Smooth muscle cell (in vitro differentiated cells): ENCODE measurements around the gene NUSAP1. TPM values are rescaled to one million over a fixed set of nuclear protein-coding genes. Genes with fewer than 3 reads are reported as not detected.
"Not testable (repeated sequence)": the region's sequence is repeated elsewhere in the genome, so short reads cannot be mapped to it uniquely, and the experiment has no call there.

ENCODE experiments used
- DNase-seq: peaks from one replicate; lab custom pipeline; 2025; ENCODE audit not compliant: unreplicated experiment; lab: John Stamatoyannopoulos, UW
- H2AFZ ChIP-seq: fragments of 200-600 bp; sonication (generic); 2 replicates; pipeline ENCODE4 v1.6.0; 2016; ENCODE audit warnings: antibody characterized with exemption, low read depth, mild to moderate bottlenecking
- H3F3A ChIP-seq: fragments of 200-600 bp; sonication (generic); 2 replicates; pipeline ENCODE4 v1.6.0; 2017; ENCODE audit warnings: antibody characterized with exemption, low read depth
- H3K27ac ChIP-seq: fragments of 200-600 bp; sonication (generic); 2 replicates; pipeline ENCODE4 v1.5.1; 2016; ENCODE audit warnings: low read depth, mild to moderate bottlenecking
- H3K27me3 ChIP-seq: fragments of 200-600 bp; sonication (generic); 2 replicates; pipeline ENCODE4 v1.6.1; 2016; ENCODE audit warnings: low read depth, mild to moderate bottlenecking
- H3K36me3 ChIP-seq: fragments of 200-600 bp; sonication (generic); 2 replicates; pipeline ENCODE4 v1.5.1; 2016; ENCODE audit warnings: low read depth
- H3K4me1 ChIP-seq: fragments of 200-600 bp; sonication (generic); 2 replicates; pipeline ENCODE4 v1.5.1; 2016; ENCODE audit warnings: low read depth
- H3K4me2 ChIP-seq: fragments of 200-600 bp; sonication (generic); 2 replicates; pipeline ENCODE4 v1.6.0; 2016; ENCODE audit warnings: mild to moderate bottlenecking
- H3K4me3 ChIP-seq: fragments of 200-600 bp; sonication (generic); 2 replicates; pipeline ENCODE4 v1.5.1; 2016; ENCODE audit warnings: mild to moderate bottlenecking
- H3K79me2 ChIP-seq: fragments of 200-600 bp; sonication (generic); 2 replicates; pipeline ENCODE4 v1.6.0; 2016; ENCODE audit warnings: low read depth, mild to moderate bottlenecking
- H3K9ac ChIP-seq: fragments of 200-600 bp; sonication (generic); 2 replicates; pipeline ENCODE4 v1.6.0; 2016; ENCODE audit warnings: low read depth
- H3K9me3 ChIP-seq: fragments of 200-600 bp; sonication (generic); replicated peaks from 2 replicates; pipeline ENCODE4 v1.5.1; 2016; ENCODE audit warnings: low read depth
- H4K20me1 ChIP-seq: fragments of 200-600 bp; sonication (generic); 2 replicates; pipeline ENCODE4 v1.6.0; 2016; ENCODE audit warnings: low read depth
- CTCF ChIP-seq: fragments of 200-600 bp; sonication (generic); IDR thresholded peaks from 2 replicates; pipeline ENCODE4 v1.5.1; 2017; ENCODE audit warnings: borderline replicate concordance, mild to moderate bottlenecking, antibody characterized with exemption; ENCODE audit not compliant: insufficient read depth, poor library complexity, severe bottlenecking
- WGBS: methylation state at CpG from one replicate; pipeline ENCODE4 v1.1.7; 2016; ENCODE audit warnings: low lambda C conversion rate; 5-methylcytosine and 5-hydroxymethylcytosine counted together
- polyA plus RNA-seq: library from polyadenylated mRNA; unstranded; fragments of >200 nt; fragmentation: Nextera tagmentation; extraction: Ambion mirVana; gene quantifications from 2 replicates; pipeline ENCODE4 v1.2.1, GENCODE V29; 2016
- total RNA-seq: library from RNA; depleted of rRNA; stranded (reverse); fragments of >200 nt; gene quantifications from 2 replicates; pipeline ENCODE4 v1.2.3, GENCODE V29; 2014

Gene NUSAP1
- total and polyA plus RNA-seq, 2 experiments from 2014 or later = 26.6 to 39.1 TPM

GRCh38 chr15:41377978-41378377, 45.3 kb downstream of the NUSAP1 start:
- H3K4me1 ChIP-seq = no peaks in the 10 kb centered on the region
- H3K4me2 ChIP-seq = no peak overlapping the region
- no peaks in the 10 kb centered on the region for H4K20me1 ChIP-seq
- no peak overlapping the region for H3K27ac ChIP-seq
- 97% methylated on average over 4 of the region's 4 CpGs for WGBS
- H3K9me3 ChIP-seq = no peaks in the 10 kb centered on the region
- H2AFZ ChIP-seq = no peak overlapping the region
- no peak overlapping the region for H3K9ac ChIP-seq
- H3K27me3 ChIP-seq = no peaks in the 10 kb centered on the region
- no peak for TF ChIP-seq CTCF
- H3K79me2 ChIP-seq = no peaks in the 10 kb centered on the region
- DNase-seq = no peak
- no peak overlapping the region for H3K4me3 ChIP-seq
- H3F3A ChIP-seq = no peaks in the 10 kb centered on the region
- no peaks in the 10 kb centered on the region for H3K36me3 ChIP-seq

- DNase-seq, H3K9ac ChIP-seq: not testable (repeated sequence)
- WGBS = 97% methylated on average over 9 of the region's 9 CpGs
These were observed 51.5 kb downstream of the NUSAP1 start for GRCh38 chr15:41383974-41384749.

GRCh38 chr15:41387646-41388045, 55.0 kb downstream of the NUSAP1 start:
- Histone ChIP-seq H3K4me2 (no peak overlapping the region), H3K9me3 (no peaks in the 10 kb centered on the region), H3K27me3 (no peaks in the 10 kb centered on the region), H4K20me1 (no peaks in the 10 kb centered on the region), H3K9ac (no peak overlapping the region), H3K4me1 (no peaks in the 10 kb centered on the region), H3K27ac (no peak overlapping the region), H3K79me2 (no peaks in the 10 kb centered on the region), H3K36me3 (peaks cover 5% of the 10 kb centered on the region), H3F3A (no peaks in the 10 kb centered on the region), H3K4me3 (no peak overlapping the region), H2AFZ (no peak overlapping the region)
- TF ChIP-seq CTCF = no peak
- 95% methylated on average over 6 of the region's 6 CpGs for WGBS
- DNase-seq = no peak

More at GRCh38 chr15:41383974-41384749, 51.5 kb downstream of the NUSAP1 start:
- H2AFZ ChIP-seq, H3K36me3 ChIP-seq, H4K20me1 ChIP-seq, H3F3A ChIP-seq, H3K4me3 ChIP-seq, H3K79me2 ChIP-seq, H3K9me3 ChIP-seq, H3K27me3 ChIP-seq, H3K27ac ChIP-seq, H3K4me2 ChIP-seq, H3K4me1 ChIP-seq: not testable (repeated sequence)

GRCh38 chr15:41392659-41393058, 60.0 kb downstream of the NUSAP1 start:
- Histone ChIP-seq H3F3A (no peaks in the 10 kb centered on the region), H3K27ac (no peak overlapping the region), H3K9me3 (no peaks in the 10 kb centered on the region), H4K20me1 (no peaks in the 10 kb centered on the region), H3K27me3 (no peaks in the 10 kb centered on the region), H3K4me2 (no peak overlapping the region), H3K4me1 (no peaks in the 10 kb centered on the region), H3K9ac (no peak overlapping the region), H3K79me2 (no peaks in the 10 kb centered on the region), H3K4me3 (no peak overlapping the region), H2AFZ (no peak overlapping the region), H3K36me3 (peaks cover 5% of the 10 kb centered on the region)
- TF ChIP-seq CTCF = no peak
- WGBS = 98% methylated on average over 2 of the region's 2 CpGs
- no peak for DNase-seq
